ENCODE data around the gene PTBP1. TPM values are rescaled to one million over a fixed set of nuclear protein-coding genes. Genes with fewer than 3 reads are reported as not detected.

The PTBP1 gene
- total RNA-seq, 4 donors from 2014 or later, result 106 to 195 (median 137) TPM

DNA sequence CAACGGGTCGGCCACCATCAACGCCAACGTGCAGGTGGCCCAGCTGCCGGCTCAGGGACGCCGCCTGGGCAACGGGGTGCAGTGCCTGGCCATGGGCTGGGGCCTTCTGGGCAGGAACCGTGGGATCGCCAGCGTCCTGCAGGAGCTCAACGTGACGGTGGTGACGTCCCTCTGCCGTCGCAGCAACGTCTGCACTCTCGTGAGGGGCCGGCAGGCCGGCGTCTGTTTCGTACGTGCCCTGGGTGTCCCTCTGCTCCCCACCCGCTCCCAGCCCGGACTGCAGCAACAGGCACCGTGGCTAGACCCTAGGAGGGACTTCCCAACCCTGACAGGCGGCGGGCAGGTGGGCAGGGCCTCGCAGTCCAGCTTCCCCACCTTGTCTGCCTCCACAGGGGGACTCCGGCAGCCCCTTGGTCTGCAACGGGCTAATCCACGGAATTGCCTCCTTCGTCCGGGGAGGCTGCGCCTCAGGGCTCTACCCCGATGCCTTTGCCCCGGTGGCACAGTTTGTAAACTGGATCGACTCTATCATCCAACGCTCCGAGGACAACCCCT, 58.4 kb downstream of the PTBP1 start:
- TF ChIP-seq, protein P1, sequence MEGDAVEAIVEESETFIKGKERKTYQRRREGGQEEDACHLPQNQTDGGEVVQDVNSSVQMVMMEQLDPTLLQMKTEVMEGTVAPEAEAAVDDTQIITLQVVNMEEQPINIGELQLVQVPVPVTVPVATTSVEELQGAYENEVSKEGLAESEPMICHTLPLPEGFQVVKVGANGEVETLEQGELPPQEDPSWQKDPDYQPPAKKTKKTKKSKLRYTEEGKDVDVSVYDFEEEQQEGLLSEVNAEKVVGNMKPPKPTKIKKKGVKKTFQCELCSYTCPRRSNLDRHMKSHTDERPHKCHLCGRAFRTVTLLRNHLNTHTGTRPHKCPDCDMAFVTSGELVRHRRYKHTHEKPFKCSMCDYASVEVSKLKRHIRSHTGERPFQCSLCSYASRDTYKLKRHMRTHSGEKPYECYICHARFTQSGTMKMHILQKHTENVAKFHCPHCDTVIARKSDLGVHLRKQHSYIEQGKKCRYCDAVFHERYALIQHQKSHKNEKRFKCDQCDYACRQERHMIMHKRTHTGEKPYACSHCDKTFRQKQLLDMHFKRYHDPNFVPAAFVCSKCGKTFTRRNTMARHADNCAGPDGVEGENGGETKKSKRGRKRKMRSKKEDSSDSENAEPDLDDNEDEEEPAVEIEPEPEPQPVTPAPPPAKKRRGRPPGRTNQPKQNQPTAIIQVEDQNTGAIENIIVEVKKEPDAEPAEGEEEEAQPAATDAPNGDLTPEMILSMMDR (IDR thresholded peaks at IDR 0.05), result no peak
- ATAC-seq (ENCODE audit: low FRiP score) (no peak), DNase-seq (ENCODE audit: low spot score) (no peak)

DNA sequence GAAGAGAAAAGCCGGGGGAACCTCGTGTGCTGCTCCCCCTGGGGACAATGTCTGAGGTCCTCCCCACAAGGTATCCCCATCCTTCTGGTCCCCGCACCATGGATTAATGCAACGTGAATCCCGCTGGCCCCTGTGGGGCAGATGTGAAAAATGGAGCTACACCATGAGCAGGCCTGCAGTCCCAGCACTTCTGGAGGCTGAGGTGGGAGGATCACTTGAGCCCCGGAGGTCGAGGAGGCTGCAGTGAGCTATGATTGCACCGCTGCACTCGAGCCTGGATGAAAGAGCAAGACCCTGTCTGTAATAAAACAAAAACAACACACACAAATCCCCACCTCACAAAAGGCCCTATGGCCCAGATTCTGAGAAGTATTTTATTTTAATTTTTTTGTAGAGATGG, 61.0 kb downstream of the PTBP1 start:
- ATAC-seq (ENCODE audit: low FRiP score) (no peak), DNase-seq (ENCODE audit: low spot score) (no peak)
- TF ChIP-seq, protein P1 (IDR thresholded peaks at IDR 0.05), result no peak

DNA sequence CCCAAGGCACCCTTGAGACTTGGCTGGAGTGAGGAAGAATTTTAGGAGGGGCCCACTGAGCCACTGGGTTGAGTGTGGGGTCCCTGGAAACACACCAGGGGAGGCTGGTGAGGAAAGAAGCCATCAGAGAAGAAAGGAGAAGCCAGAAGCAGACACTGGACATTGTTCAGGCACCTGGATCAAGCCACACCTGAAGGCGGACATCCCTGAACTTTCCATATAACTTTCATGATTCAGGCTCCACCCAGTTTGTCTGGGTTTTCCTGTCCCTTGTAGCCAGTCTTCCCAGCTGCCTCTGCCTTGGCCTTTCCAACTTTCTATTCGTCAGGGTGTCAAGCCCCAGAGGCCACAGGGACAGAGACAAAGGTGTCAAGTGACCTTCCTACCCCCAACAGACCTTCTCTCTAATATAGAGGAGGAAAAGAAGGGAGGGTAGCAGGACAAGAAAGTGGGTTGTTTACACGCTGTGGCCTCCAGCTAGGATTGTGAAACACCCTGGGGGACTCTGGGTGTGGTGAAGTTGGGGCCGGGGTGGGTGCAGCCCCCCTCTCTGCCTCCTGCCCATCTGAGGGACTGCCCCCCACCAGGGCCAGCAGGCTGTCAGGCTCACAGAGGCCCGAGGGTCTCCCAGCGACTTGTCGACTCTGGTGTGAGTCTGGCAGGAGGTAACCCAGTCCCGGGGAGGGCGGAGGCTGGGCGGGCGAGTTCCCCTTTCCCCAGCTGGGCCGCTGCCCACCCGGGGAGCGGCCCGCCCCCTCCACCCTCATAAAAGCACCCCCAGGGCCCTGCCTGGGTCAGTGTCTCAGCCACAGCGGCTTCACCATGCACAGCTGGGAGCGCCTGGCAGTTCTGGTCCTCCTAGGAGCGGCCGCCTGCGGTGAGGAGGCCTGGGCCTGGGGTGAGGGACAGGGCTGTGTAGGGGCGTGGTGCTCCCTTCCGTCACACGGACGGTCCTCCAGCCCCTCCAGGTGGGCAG, 61.9 kb downstream of the PTBP1 start, which contains the start of gene CFD:
Gene CFD, plus strand, starts transcription at position 797 of the 976 bp plus-strand sequence. Its CDS starts 26 bp downstream, at position 823.
- DNase-seq (ENCODE audit: low spot score) (no peak), ATAC-seq (ENCODE audit: low FRiP score) (no peak)
- TF ChIP-seq, protein P1 (IDR thresholded peaks at IDR 0.05), result no peak

DNA sequence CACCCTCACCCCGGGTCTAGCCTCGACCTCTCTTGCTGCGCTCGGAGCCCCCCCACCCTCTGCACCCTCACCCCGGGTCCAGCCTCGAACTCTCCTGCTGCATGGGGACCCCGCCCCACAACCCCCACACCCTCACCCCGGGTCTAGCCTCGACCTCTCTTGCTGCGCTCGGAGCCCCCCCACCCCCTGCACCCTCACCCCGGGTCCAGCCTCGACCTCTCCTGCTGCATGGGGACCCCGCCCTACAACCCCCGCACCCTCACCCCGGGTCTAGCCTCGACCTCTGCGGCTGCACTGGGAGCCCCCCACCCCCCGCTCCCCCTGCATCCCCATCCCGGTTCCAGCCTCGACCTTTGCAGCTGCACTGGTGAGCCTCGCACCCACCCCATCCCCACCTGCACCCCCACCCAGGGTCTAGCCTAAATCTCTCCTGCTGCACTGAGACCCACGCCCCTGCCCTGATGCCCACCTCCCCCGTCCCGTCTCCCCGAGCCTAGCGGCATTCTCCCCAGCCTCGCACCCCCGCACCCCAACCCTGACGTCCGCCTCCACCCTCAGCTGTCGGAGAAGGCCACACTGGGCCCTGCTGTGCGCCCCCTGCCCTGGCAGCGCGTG, 64.0 kb downstream of the PTBP1 start:
- TF ChIP-seq, protein P1 (IDR thresholded peaks at IDR 0.05), result no peak
- DNase-seq (ENCODE audit: low spot score) (no peak), ATAC-seq (ENCODE audit: low FRiP score) (no peak)

Small RNAs within 50 kb of the gene (small RNA-seq; reads per million reads assigned to genes)
- gene MIR3187, result not detected

Other genes starting within 250 kb of the PTBP1 start
- 100 to 1,000 TPM; 331 to 521 (median 417) TPM for gene BSG, start 224.9 kb upstream of the PTBP1 start, total RNA-seq
- gene HCN2, start 207.6 kb upstream of the PTBP1 start, total RNA-seq, result under 1 TPM in 2 of 4 donors, not detected in 2; 0.13 to 0.56 TPM
- 10 to 100 TPM; 17.3 to 33.8 (median 30.1) TPM for gene POLRMT, start 163.9 kb upstream of the PTBP1 start, total RNA-seq
- gene FGF22, start 157.6 kb upstream of the PTBP1 start, total RNA-seq, result under 1 TPM in 1 of 4 donors, not detected in 3; 0.38 TPM
- 10 to 100 TPM; 40.1 to 87.7 (median 47.7) TPM for gene RNF126, start 134.2 kb upstream of the PTBP1 start, total RNA-seq
- gene FSTL3, start 121.1 kb upstream of the PTBP1 start, total RNA-seq, result 100 to 1,000 TPM; 120 to 212 (median 152) TPM
- gene PRSS57, start 102.0 kb upstream of the PTBP1 start, total RNA-seq, result under 1 TPM in 1 of 4 donors, not detected in 3; 0.95 TPM
- 100 to 1,000 TPM in 1 of 4 donors, 10 to 100 TPM in 3; 44.6 to 119 (median 54.8) TPM for gene PALM, start 88.5 kb upstream of the PTBP1 start, total RNA-seq
- gene MISP, start 46.3 kb upstream of the PTBP1 start, total RNA-seq, result 1 to 10 TPM in 3 of 4 donors, not detected in 1; 1.4 to 9.6 (median 3.2) TPM
- gene PLPPR3, start 24.5 kb downstream of the PTBP1 start, total RNA-seq, result not detected
- 1 to 10 TPM in 1 of 4 donors, not detected in 3; 1.1 TPM for gene AZU1, start 30.4 kb downstream of the PTBP1 start, total RNA-seq
- gene PRTN3, start 43.5 kb downstream of the PTBP1 start, total RNA-seq, result not detected
- 1 to 10 TPM in 2 of 4 donors, under 1 TPM in 1, not detected in 1; 0.72 to 7.7 (median 1.0) TPM for gene ELANE, start 54.9 kb downstream of the PTBP1 start, total RNA-seq
- 1,000 to 10,000 TPM; 1,367 to 3,469 (median 2,171) TPM for gene CFD, start 62.2 kb downstream of the PTBP1 start, total RNA-seq
- gene MED16, start 95.7 kb downstream of the PTBP1 start, total RNA-seq, result 10 to 100 TPM; 20.1 to 34.0 (median 24.5) TPM
- gene RNU6-9, start 96.0 kb downstream of the PTBP1 start, total RNA-seq, result not detected
- gene R3HDM4, start 115.8 kb downstream of the PTBP1 start, total RNA-seq, result 10 to 100 TPM; 27.1 to 55.2 (median 44.4) TPM
- under 1 TPM in 1 of 4 donors, not detected in 3; 0.24 TPM for gene KISS1R, start 119.9 kb downstream of the PTBP1 start, total RNA-seq
- 10 to 100 TPM in 2 of 4 donors, 1 to 10 TPM in 2; 3.7 to 15.1 (median 7.7) TPM for gene ARID3A, start 128.6 kb downstream of the PTBP1 start, total RNA-seq
- 10 to 100 TPM; 22.8 to 69.4 (median 37.5) TPM for gene WDR18, start 186.9 kb downstream of the PTBP1 start, total RNA-seq
- under 1 TPM in 1 of 4 donors, not detected in 3; 0.24 TPM for gene GRIN3B, start 203.0 kb downstream of the PTBP1 start, total RNA-seq
- 100 to 1,000 TPM; 112 to 164 (median 161) TPM for gene TMEM259, start 223.7 kb downstream of the PTBP1 start, total RNA-seq
- gene RNU6-2, start 224.1 kb downstream of the PTBP1 start, total RNA-seq, result not detected
- 10 to 100 TPM; 39.6 to 75.4 (median 60.8) TPM for gene CNN2, start 229.2 kb downstream of the PTBP1 start, total RNA-seq
- 10 to 100 TPM; 10.3 to 29.8 (median 15.9) TPM for gene ABCA7, start 242.7 kb downstream of the PTBP1 start, total RNA-seq